ENCODE measurements around the gene GRIK2.
"Not testable (repeated sequence)": the region's sequence is repeated elsewhere in the genome, so short reads cannot be mapped to it uniquely, and the experiment has no call there.

GRIK2 gene

GRCh38 chr6:102023977-102024657 is 630.6 kb downstream of the GRIK2 start:
- DNase-seq (ENCODE audit: low spot score), result no peak

- no peak for DNase-seq (ENCODE audit: low spot score)
These were observed 633.1 kb downstream of the GRIK2 start for GRCh38 chr6:102026649-102027048.

DNA sequence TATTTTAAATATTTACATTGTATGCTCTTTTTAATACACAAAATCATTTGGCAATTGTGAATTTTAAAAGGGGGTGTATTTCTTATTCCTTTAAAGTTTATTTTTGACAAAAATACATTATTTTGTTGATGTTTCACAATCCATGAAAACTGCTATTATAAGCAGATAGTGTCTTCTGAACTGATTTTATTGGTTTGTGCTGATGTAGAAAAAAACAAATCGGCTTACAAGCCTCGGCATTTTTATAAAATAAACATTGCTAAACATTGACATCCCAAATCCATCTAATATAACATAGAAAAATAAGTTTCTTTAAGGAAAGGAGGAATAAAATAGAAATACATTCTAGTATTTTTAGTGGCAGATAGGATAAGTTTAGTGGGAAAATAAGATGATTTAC is 634.7 kb downstream of the GRIK2 start:
- no peak for DNase-seq (ENCODE audit: low spot score)

DNA sequence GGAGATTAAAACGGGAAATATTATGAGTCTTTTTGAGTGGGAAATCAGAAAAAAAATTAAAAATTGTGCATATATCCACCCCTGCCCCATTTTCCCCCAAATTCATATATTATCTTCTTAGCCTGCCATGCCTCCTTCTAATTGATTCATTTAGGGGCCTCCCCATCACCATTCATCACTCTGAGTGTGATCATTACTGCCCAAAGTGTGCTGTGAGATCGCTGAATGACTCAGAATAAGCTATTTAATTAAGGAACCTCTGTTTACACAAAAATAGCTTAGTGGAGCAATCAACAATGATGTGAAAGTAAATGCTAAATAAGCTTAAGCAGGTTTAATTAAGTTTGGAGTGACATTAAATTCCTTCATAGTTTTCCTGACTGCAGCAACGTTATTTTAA is 645.5 kb downstream of the GRIK2 start:
- no peak for DNase-seq (ENCODE audit: low spot score)

GRCh38 chr6:102039441-102039840 is 645.9 kb downstream of the GRIK2 start:
- DNase-seq (ENCODE audit: low spot score), result no peak

DNA sequence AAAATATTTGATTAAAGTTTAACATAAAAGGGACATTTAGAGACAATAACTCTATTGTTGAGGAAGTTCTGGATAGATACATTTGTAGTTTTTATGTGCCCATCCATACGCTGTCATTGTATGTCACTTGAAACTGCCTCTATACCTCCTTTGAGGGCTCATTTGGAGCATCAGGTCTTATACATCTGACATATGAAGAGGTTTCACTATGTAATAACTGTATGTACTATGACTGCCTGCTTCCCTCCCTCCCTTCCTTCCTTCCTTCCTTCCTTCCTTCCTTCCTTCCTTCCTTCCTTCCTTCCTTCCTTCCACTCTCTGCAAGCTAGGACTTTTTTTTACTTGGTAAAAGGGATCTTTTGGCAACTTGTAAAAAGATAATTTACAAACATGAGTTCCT is 657.5 kb downstream of the GRIK2 start:
- DNase-seq (ENCODE audit: low spot score), result no peak

DNA sequence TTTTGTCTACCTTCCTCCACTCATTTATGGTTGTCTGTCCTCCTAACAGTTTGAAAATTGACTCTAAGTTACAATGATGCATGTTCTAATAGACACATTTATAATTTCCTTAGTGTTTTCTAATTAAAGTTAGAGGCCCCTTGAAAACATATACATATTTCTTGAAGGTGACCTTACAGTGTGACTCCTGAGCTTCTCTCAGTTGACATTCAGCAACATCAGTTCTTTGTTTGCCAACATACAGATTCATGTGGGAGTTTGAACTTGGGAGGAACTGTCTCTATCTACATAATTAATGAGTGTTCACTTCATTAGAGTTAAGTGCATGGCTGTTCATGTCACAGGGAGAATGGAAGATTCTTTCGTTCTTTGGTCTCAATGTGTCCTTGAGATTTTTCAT is 658.2 kb downstream of the GRIK2 start:
- no peak for DNase-seq (ENCODE audit: low spot score)

DNA sequence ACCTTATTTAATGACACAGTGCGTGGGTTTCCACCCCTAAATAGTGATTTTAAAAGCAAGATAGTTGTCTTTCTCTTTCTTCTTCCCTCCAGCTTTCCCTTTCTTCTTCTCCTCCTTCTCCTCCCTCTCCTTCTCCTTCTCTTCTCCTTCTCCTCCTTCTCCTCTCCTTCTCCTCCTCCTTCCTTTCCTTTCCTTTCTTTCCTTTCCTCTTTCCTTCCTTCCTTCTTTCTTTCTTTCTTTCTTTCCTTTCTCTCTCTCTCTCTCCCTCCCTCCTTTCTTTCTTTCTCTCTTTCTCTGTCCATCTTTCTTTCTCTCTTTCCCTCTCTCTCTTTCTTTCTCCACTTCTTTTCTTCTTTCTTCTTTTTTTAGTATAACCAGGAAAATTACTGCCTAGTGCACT is 670.6 kb downstream of the GRIK2 start:
- no peak for DNase-seq (ENCODE audit: low spot score)

GRCh38 chr6:102066301-102066700 is 672.8 kb downstream of the GRIK2 start:
- no peak for DNase-seq (ENCODE audit: low spot score)

DNA sequence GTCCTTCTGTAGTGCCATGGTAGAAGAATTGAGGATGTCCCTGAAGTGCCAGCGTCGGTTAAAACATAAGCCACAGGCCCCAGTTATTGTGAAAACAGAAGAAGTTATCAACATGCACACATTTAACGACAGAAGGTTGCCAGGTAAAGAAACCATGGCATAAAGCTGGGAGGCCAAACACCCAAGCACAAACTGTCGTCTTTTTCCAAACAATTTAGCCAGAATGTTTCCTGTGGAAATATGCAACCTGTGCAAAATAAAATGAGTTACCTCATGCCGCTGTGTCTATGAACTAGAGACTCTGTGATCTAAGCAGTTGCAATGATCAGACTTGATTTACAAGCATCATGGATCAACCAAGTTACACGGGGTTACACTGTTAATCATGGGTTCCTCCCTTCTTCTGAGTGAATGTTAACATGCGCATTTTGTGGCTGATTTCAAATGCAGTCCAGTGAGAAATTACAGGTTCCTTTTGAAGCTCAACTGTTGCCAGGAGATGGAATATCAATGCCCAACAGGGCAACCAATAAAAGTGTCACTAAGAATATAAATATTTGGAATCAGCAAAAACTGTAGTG is 674.9 kb downstream of the GRIK2 start:
- no peak for DNase-seq (ENCODE audit: low spot score)

DNA sequence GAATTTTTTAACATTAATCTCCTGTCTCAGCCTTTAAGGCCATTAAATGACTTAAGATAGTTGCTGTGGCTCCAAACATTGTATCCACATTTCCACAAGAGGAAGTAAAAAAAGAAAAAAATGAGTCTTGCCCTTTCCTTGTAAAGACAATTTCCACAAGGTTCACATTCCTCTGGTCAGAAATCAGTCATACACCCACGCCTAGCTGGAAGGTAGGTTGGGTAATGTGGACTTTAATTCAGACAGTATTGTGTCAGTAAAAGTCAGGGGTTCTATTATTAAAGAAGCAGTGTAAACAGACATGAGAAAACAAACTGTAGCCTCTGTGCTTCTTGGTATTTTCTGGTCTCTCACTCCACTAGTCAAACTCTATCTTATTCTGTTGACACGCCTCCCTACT is 682.0 kb downstream of the GRIK2 start:
- no peak for DNase-seq (ENCODE audit: low spot score)

DNA sequence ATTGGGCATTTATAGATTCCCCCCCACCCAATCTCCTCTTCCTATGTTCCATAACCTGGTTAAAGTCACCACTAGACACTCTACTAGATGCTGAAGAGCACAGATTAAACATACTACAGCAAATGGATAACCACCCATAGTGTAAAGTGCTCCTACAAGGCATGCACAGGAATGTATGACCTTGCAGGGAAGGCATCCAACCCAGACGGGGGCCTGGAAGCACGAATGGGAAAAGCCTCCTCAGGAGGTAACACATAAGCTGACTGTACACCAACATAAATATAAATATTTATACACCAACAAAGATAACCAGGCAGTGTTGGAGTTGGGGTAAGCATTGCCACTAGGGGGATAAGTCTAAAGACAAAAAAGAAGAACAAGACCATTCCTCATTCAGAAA is 691.7 kb downstream of the GRIK2 start:
- DNase-seq (ENCODE audit: low spot score), result no peak

GRCh38 chr6:102088160-102088559 is 694.7 kb downstream of the GRIK2 start:
- not testable (repeated sequence) for DNase-seq (ENCODE audit: low spot score)

- DNase-seq (ENCODE audit: low spot score), result no peak
These were observed 720.9 kb downstream of the GRIK2 start for GRCh38 chr6:102114402-102114801.

DNA sequence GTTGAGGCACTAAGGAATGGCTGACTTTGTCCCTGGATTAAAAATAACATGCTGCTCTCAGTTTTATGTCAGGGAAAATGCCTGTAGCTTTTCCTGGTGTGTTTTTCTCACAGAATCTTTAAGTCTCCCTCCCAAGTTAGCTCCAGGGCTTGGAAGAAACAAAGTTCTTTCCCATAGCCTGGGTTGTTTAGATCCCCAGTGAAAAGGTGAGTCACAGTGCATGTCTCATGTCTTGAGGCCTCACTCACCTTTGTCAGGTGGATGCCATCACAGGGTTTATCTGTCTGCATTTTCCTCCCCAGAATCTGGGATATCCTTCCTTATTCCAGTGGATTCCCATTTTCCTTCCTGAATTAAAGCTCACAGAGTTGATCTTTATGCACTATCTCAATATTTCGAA is 722.4 kb downstream of the GRIK2 start:
- DNase-seq (ENCODE audit: low spot score), result no peak

DNA sequence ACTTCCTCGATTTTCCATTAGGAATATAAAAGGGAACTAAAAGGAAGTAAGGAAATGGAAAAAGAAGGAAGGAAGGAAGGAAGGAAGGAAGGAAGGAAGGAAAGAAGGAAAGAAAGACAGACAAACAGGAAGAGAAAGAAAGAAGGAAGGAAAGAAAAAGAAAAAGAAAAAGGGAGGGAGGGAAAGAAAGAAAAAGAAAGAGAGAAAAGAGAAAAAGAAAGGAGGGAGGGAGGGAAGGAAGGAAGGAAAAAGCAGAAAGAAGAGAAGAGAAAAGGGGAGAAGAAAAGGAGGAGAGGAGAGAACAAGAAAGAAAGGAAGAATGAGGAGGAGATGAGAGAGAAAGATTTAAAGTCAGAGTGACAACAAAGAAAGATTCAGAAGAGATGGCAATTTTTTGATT is 724.5 kb downstream of the GRIK2 start:
- DNase-seq (ENCODE audit: low spot score), result no peak

All from germinal center (tissue), 1 donor.